Measurements from ENCODE around the gene SPG7.

Gene SPG7

GRCh38 chr16:89523680-89524344 is 15.6 kb downstream of the SPG7 start:
- TF ChIP-seq TEAD4 (IDR thresholded peaks at IDR 0.05) (no peak), MAX (IDR thresholded peaks at IDR 0.05) (no peak), FOXM1 (IDR thresholded peaks at IDR 0.05; ENCODE audit: borderline replicate concordance, low read depth) (no peak), REST (IDR thresholded peaks at IDR 0.05; ENCODE audit: low read depth) (no peak), TCF12 (IDR thresholded peaks at IDR 0.05; ENCODE audit: low read depth) (no peak), USF1 (IDR thresholded peaks at IDR 0.05) (no peak), YY1 (IDR thresholded peaks at IDR 0.05; ENCODE audit: low read depth) (no peak), EP300 (IDR thresholded peaks at IDR 0.05; ENCODE audit: borderline replicate concordance) (no peak), CREB1 (IDR thresholded peaks at IDR 0.05; ENCODE audit: low read depth) (no peak), EGR1 (IDR thresholded peaks at IDR 0.05) (no peak), CEBPB (IDR thresholded peaks at IDR 0.05) (no peak), TAF1 (IDR thresholded peaks at IDR 0.05; ENCODE audit: low read depth) (no peak), ZBTB7A (IDR thresholded peaks at IDR 0.05; ENCODE audit: low read depth) (no peak), RAD21 (IDR thresholded peaks at IDR 0.05; ENCODE audit: low read depth) (no peak), NFIC (IDR thresholded peaks at IDR 0.05) (no peak)

GRCh38 chr16:89525146-89525913 is 17.1 kb downstream of the SPG7 start:
- TF ChIP-seq EP300 (IDR thresholded peaks at IDR 0.05; ENCODE audit: borderline replicate concordance) (no peak), REST (IDR thresholded peaks at IDR 0.05; ENCODE audit: low read depth) (no peak), ZBTB7A (IDR thresholded peaks at IDR 0.05; ENCODE audit: low read depth) (no peak), RAD21 (IDR thresholded peaks at IDR 0.05; ENCODE audit: low read depth) (no peak), CREB1 (IDR thresholded peaks at IDR 0.05; ENCODE audit: low read depth) (no peak), TCF12 (IDR thresholded peaks at IDR 0.05; ENCODE audit: low read depth) (no peak), YY1 (IDR thresholded peaks at IDR 0.05; ENCODE audit: low read depth) (no peak), TAF1 (IDR thresholded peaks at IDR 0.05; ENCODE audit: low read depth) (no peak), EGR1 (IDR thresholded peaks at IDR 0.05) (no peak)

- TF ChIP-seq TEAD4 (IDR thresholded peaks at IDR 0.05) (no peak), REST (IDR thresholded peaks at IDR 0.05; ENCODE audit: low read depth) (no peak), TAF1 (IDR thresholded peaks at IDR 0.05; ENCODE audit: low read depth) (no peak), FOXM1 (IDR thresholded peaks at IDR 0.05; ENCODE audit: borderline replicate concordance, low read depth) (no peak), ZBTB7A (IDR thresholded peaks at IDR 0.05; ENCODE audit: low read depth) (no peak), TCF12 (IDR thresholded peaks at IDR 0.05; ENCODE audit: low read depth) (no peak), USF1 (IDR thresholded peaks at IDR 0.05) (no peak), EGR1 (IDR thresholded peaks at IDR 0.05) (no peak), CREB1 (IDR thresholded peaks at IDR 0.05; ENCODE audit: low read depth) (no peak), YY1 (IDR thresholded peaks at IDR 0.05; ENCODE audit: low read depth) (no peak), EP300 (IDR thresholded peaks at IDR 0.05; ENCODE audit: borderline replicate concordance) (no peak), RAD21 (IDR thresholded peaks at IDR 0.05; ENCODE audit: low read depth) (no peak), NFIC (IDR thresholded peaks at IDR 0.05) (no peak), MAX (IDR thresholded peaks at IDR 0.05) (no peak), CEBPB (IDR thresholded peaks at IDR 0.05) (no peak)
Observed at GRCh38 chr16:89529097-89529496, 20.9 kb downstream of the SPG7 start.

Data from Ishikawa (cell line).